Transverse colon (tissue), 4 donors: Measurements from ENCODE around the gene CGB8. TPM values are rescaled to one million over a fixed set of nuclear protein-coding genes. Genes with fewer than 3 reads are reported as not detected.
"Not testable (repeated sequence)": the region's sequence is repeated elsewhere in the genome, so short reads cannot be mapped to it uniquely, and the experiment has no call there.

Experiments used
- DNase-seq: peaks from one replicate; pipeline ENCODE4 v3.0.0-alpha.2; 2019
- H3K27ac ChIP-seq, 4 donors: fragments of 200-600 bp; sonication (generic); 2 replicates each; pipeline ENCODE4 v1.5.1; 2016 to 2018; ENCODE audit warnings: inconsistent platforms in 4 of 4
- H3K27me3 ChIP-seq: fragments of 200-600 bp; sonication (generic); 2 replicates; pipeline ENCODE4 v1.5.1; 2017; ENCODE audit warnings: inconsistent platforms
- H3K36me3 ChIP-seq, 4 donors: fragments of 200-600 bp; sonication (generic); 2 replicates each; pipeline ENCODE4 v1.5.1; 2017 to 2019; ENCODE audit warnings: inconsistent platforms in 4 of 4
- H3K4me1 ChIP-seq, 4 donors: fragments of 200-600 bp; sonication (generic); 2 replicates each; pipeline ENCODE4 v1.5.1; 2017 to 2020; ENCODE audit warnings: inconsistent platforms in 4 of 4
- H3K4me3 ChIP-seq, 4 donors: fragments of 200-600 bp; sonication (generic); 1 replicate in 1 of 4; 2 replicates in 3 of 4; pipeline versions ENCODE4 v1.5.1 to v1.6.1; 2017 to 2019; ENCODE audit warnings: inconsistent platforms in 4 of 4
- H3K9me3 ChIP-seq, 2 donors: fragments of 200-600 bp; sonication (generic); 2 replicates each; pipeline ENCODE4 v1.5.1; 2017 to 2019; ENCODE audit warnings: inconsistent platforms in 2 of 2
- EP300 ChIP-seq: sonication (generic); formaldehyde crosslinking; IDR thresholded peaks from one replicate; pipeline ENCODE4 v1.6.1; 2017; ENCODE audit warnings: antibody characterized with exemption, low read depth
- POLR2A ChIP-seq: fragments of 450-650 bp; IDR thresholded peaks from one replicate; pipeline ENCODE4 v1.6.1; 2016; ENCODE audit warnings: antibody characterized with exemption, mild to moderate bottlenecking, moderate library complexity
- POLR2AphosphoS5 ChIP-seq, 3 donors: sonication (generic); formaldehyde crosslinking; IDR thresholded peaks; one replicate each; pipeline ENCODE4 v1.6.1; 2016; ENCODE audit warnings: antibody characterized with exemption in 3 of 3
- WGBS, 2 donors: methylation state at CpG; one replicate each; pipeline ENCODE4 v1.1.5; 2018; ENCODE audit warnings: low coverage in 1 of 2; 5-methylcytosine and 5-hydroxymethylcytosine counted together
- in situ Hi-C, 4 donors: fragments of 200-750 bp; cut with MboI; loops; one replicate each; pipeline versions ENCODE4 v1.15.0 to v1.15.1; 2017; ENCODE audit warnings: low sequenced_read_pairs in 3 of 4, low pct_ligation_motif_present in 1 of 4, low pct_unique_long_range_greater_than_20kb in 1 of 4
- intact Hi-C: fragments of 100-400 bp; cut with DNase I; formaldehyde crosslinking; loops from one replicate; pipeline ENCODE4 v1.15.1; 2023; ENCODE audit warnings: low total_unique reads
- total RNA-seq, 4 donors: library from RNA; depleted of rRNA; stranded (reverse); fragments of >200 nt; gene quantifications; one replicate each; pipeline ENCODE4 v1.1.0, GENCODE V29; 2016
- TF ChIP-seq, protein P1 (sequence below), 5 experiments: fragments of 200-600 bp in 3 of 5; fragments of 450-650 bp in 2 of 5; sonication (generic) in 3 of 5; IDR thresholded peaks; 1 replicate in 2 of 5; 2 replicates in 3 of 5; pipeline ENCODE4 v1.5.1; 2016 to 2017; ENCODE audit warnings: antibody characterized with exemption in 5 of 5, inconsistent platforms in 3 of 5, mild to moderate bottlenecking in 2 of 5, moderate library complexity in 1 of 5

Gene CGB8
- total RNA-seq, 4 donors from 2014 or later, result not detected

DNA sequence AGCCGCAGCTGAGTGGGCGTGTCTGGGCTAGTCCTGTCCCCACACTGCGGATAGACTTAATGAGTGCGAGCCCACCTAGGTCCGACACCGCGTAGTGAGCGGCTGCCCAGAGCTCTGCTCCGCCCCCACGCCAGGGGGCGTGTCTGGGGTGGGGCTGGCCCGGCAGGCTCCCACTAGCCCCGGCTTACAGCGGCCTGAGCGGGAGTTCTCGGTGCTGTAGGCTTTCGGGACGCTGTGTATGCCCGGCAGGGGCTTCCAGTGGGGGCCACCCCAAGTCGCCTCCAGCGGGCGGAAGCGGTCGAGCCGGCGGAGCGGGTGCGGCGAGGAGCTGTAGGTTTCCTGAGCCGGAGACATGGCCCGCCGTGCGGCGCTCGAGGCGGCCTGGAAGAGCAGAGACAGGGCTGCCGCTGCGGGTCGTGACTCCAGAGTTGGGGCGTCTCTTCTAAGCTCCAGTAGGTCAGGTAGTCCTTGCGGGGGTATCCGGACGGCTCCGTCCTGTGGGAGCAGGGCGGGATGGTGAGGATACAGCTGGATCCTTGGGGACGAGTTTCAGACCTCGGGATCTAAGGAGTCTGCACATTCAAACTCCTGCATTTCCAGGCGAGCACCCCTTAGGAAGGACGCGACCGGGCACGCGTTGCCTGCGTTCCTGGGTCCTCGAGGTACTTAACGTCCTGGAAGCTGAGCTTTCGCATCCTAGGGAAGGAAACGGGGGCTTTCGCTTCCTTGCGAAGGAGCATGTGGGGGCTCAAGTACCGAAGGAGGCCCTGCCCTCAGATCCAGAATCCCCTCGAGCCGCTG, 7.4 kb upstream of the CGB8 start:
- Histone ChIP-seq H3K27ac (no peak overlapping the region), H3K4me1 (peaks cover 9 to 25% (median 18%) of the 10 kb centered on the region in 4 donors), H3K9me3 (no peaks in the 10 kb centered on the region), H3K4me3 (peak overlapping the region; percentile 13 to 52 (median 38)), H3K36me3 (no peaks in the 10 kb centered on the region), H3K27me3 (peaks cover 50% of the 10 kb centered on the region)
- DNase-seq, result peak; percentile 65
- intact Hi-C loops, result no loop called here
- TF ChIP-seq POLR2AphosphoS5 (IDR thresholded peaks at IDR 0.05) (no peak), POLR2A (no peak), EP300 (no peak)
- TF ChIP-seq, protein P1, sequence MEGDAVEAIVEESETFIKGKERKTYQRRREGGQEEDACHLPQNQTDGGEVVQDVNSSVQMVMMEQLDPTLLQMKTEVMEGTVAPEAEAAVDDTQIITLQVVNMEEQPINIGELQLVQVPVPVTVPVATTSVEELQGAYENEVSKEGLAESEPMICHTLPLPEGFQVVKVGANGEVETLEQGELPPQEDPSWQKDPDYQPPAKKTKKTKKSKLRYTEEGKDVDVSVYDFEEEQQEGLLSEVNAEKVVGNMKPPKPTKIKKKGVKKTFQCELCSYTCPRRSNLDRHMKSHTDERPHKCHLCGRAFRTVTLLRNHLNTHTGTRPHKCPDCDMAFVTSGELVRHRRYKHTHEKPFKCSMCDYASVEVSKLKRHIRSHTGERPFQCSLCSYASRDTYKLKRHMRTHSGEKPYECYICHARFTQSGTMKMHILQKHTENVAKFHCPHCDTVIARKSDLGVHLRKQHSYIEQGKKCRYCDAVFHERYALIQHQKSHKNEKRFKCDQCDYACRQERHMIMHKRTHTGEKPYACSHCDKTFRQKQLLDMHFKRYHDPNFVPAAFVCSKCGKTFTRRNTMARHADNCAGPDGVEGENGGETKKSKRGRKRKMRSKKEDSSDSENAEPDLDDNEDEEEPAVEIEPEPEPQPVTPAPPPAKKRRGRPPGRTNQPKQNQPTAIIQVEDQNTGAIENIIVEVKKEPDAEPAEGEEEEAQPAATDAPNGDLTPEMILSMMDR (IDR thresholded peaks at IDR 0.05), result peak in 4 of 5 experiments; percentile 14 to 40 (median 24)
- in situ Hi-C loops, result no loop called here
- WGBS, 2 donors, result 1% methylated on average over 55 of the region's 63 CpGs; no CpG with 5 or more reads in 1 of the 2 donors

GRCh38 chr19:49050376-49051033, 1.6 kb upstream of the CGB8 start:
- intact Hi-C loops, H3K27me3 ChIP-seq, H3K4me3 ChIP-seq, DNase-seq, H3K27ac ChIP-seq, H3K9me3 ChIP-seq, H3K36me3 ChIP-seq, in situ Hi-C loops, H3K4me1 ChIP-seq: not testable (repeated sequence)
- 61 to 71% methylated on average over 3 to 20 of the region's 24 CpGs for WGBS, 2 donors

DNA sequence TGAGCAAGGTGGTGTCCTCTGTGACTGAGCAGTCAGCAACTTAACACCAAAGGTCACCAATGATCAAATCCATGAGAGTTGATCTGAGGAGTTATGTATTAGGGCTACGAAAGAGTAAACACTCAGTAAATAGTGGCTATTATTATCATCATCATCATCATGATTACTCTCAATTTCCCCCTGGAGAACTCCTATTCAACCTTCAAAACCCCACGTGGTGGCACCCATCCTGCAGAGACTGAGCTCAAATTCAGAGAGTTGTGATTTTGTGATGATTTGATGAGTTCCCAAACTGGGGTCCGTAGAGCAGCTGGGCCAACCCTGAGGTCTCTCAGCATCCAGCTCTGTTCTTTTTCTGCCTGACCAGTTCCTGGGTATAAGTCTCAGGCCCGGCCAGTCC, 923 bp upstream of the CGB8 start:
- DNase-seq, H3K36me3 ChIP-seq, intact Hi-C loops, H3K4me3 ChIP-seq, H3K27ac ChIP-seq, H3K4me1 ChIP-seq, H3K9me3 ChIP-seq, in situ Hi-C loops, H3K27me3 ChIP-seq: not testable (repeated sequence)
- WGBS, 2 donors, result 78% methylated on average over 3 of the region's 4 CpGs; no CpG with 5 or more reads in 1 of the 2 donors

DNA sequence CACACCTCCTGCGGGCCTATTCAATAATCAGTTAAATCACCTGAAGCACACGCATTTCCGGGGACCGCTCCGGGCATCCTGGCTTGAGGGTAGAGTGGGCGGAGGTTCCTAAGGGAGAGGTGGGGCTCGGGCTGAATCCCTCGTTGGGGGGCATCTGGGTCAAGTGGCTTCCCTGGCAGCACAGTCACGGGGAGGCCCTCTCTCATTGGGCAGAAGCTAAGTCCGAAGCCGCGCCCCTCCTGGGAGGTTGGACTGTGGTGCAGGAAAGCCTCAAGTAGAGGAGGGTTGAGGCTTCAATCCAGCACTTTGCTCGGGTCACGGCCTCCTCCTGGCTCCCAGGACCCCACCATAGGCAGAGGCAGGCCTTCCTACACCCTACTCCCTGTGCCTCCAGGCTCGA, 5.4 kb downstream of the CGB8 start, which contains the start of gene CGB5:
Gene CGB5, plus strand, starts transcription at position 301 of the 400 bp plus-strand sequence. CDS start 362 bp downstream, outside the sequence.
- H3K27me3 ChIP-seq, in situ Hi-C loops, intact Hi-C loops, H3K36me3 ChIP-seq, H3K4me3 ChIP-seq, DNase-seq, H3K9me3 ChIP-seq, H3K4me1 ChIP-seq, H3K27ac ChIP-seq: not testable (repeated sequence)
- whole genome bisulfite sequencing, 2 donors, result 62% methylated on average over 12 of the region's 15 CpGs; no CpG with 5 or more reads in 1 of the 2 donors

GRCh38 chr19:49042666-49043065, 6.2 kb downstream of the CGB8 start:
- H3K36me3 ChIP-seq, intact Hi-C loops: not testable (repeated sequence)
- 60 to 86% methylated on average over 1 to 4 of the region's 4 CpGs for WGBS, 2 donors

DNA sequence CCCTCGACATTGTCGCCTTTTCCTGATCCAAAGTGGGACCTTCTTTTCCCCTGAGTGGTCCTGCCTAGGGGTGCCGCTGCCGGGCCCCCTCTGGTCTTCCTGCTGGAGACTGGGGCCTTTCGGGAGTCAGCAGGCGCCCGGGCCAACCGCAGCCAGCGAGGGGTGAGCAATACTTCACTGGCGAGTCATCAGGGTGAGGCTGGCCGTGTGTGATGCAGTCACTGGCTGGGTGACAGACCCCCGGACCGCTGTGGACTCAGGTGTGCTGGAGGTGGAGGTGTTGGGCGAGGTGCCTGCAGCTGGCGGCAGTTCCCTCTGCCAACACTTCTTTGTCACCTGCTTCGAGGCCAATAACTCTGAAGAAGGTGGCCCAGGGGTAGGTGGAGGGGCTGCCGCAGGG, 6.7 kb downstream of the CGB8 start:
- Histone ChIP-seq H3K9me3 (no peaks in the 10 kb centered on the region), H3K36me3 (no peaks in the 10 kb centered on the region), H3K4me1 (no peaks in the 10 kb centered on the region), H3K27me3 (no peaks in the 10 kb centered on the region), H3K4me3 (no peak overlapping the region), H3K27ac (no peak overlapping the region)
- TF ChIP-seq POLR2A, result no peak
- TF ChIP-seq, protein P1 (IDR thresholded peaks at IDR 0.05), result no peak
- no peak for TF ChIP-seq POLR2AphosphoS5 (IDR thresholded peaks at IDR 0.05)
- no peak for TF ChIP-seq EP300
- in situ Hi-C loops, result no loop called here
- no peak for DNase-seq
- 70% methylated on average over 17 of the region's 17 CpGs; no CpG with 5 or more reads in 1 of the 2 donors for WGBS, 2 donors
- intact Hi-C loops, result no loop called here

More at GRCh38 chr19:49042666-49043065, 6.2 kb downstream of the CGB8 start:
- H3K9me3 ChIP-seq, H3K4me1 ChIP-seq, H3K4me3 ChIP-seq, in situ Hi-C loops, H3K27ac ChIP-seq, H3K27me3 ChIP-seq, DNase-seq: not testable (repeated sequence)

GRCh38 chr19:49039736-49040135, 9.2 kb downstream of the CGB8 start:
- H3K4me3 ChIP-seq, intact Hi-C loops, H3K4me1 ChIP-seq, H3K27me3 ChIP-seq, H3K27ac ChIP-seq, in situ Hi-C loops, H3K9me3 ChIP-seq, H3K36me3 ChIP-seq, DNase-seq: not testable (repeated sequence)
- 50% methylated on average over 9 of the region's 9 CpGs; no CpG with 5 or more reads in 1 of the 2 donors for WGBS, 2 donors

DNA sequence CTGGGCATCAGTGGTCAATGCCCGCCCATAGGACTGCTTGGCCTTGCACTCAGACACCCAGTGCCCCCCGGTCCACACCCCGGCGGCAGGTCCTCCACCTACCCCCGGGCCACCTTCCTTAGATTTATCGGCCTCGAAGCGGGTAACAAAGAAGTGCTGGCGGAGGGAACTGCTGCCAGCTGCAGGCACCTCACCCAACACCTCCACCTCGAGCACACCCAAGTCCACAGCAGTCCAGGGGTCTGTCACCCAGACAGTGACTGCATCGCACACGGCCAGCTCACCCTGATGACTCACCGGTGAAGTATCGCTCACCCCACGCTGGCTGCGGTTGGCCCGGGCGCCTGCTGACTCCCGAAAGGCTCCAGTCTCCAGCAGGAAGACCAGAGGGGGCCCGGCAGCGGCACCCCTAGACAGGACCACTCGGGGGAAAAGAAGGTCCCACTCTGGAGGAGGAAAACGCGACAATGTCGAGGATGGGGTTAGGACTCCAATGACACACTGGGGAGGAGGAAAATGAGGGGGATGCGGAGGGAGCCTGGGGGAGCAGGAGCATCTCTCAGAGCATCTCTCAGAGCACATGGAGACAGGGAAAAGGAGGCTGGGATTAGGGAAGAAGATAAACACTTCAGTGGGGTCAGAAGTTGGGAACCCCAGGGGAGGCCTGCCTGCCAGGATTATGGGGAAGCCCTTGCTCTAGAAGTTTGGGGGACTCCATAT, 10.2 kb downstream of the CGB8 start:
- H3K27ac ChIP-seq, intact Hi-C loops, H3K4me1 ChIP-seq, H3K9me3 ChIP-seq, DNase-seq, H3K4me3 ChIP-seq, H3K27me3 ChIP-seq, in situ Hi-C loops, H3K36me3 ChIP-seq: not testable (repeated sequence)
- WGBS, 2 donors, result 75 to 83% methylated on average over 4 to 26 of the region's 26 CpGs
